A673 (cell line): Measurements from ENCODE around the gene ZFP69B. TPM values are rescaled to one million over a fixed set of nuclear protein-coding genes. Genes with fewer than 3 reads are reported as not detected.

Experiments used
- BruUV-seq: library from RNA; stranded (reverse); fragments of 400-500 nt; replicated peaks from 2 replicates; lab custom pipeline; 2021; lab: Mats Ljungman, UMichigan
- CTCF ChIA-PET: fragments of 300-600 bp; sonication (Branson Sonifier 250); formaldehyde crosslinking; loops from one replicate; lab custom pipeline; 2022; ENCODE audit warnings: antibody characterized with exemption; lab: Charles Lee
- POLR2A ChIA-PET: fragments of 300-600 bp; sonication (Branson Sonifier 250); formaldehyde crosslinking; loops from one replicate; lab custom pipeline; 2022; ENCODE audit warnings: antibody characterized with exemption; ENCODE audit not compliant: low non-redundant PET; lab: Charles Lee
- DNase-seq: peaks from one replicate; pipeline ENCODE4 v3.0.0-alpha.2; 2015; ENCODE audit warnings: low spot score
- H3K27ac ChIP-seq: fragments of 200-600 bp; sonication (generic); 2 replicates; pipeline ENCODE4 v1.5.1; 2016; ENCODE audit warnings: mixed run types, low read depth, mild to moderate bottlenecking, mixed read lengths, antibody characterized with exemption, low read length; ENCODE audit not compliant: poor library complexity, severe bottlenecking
- H3K27me3 ChIP-seq: fragments of 200-600 bp; sonication (generic); replicated peaks from 2 replicates; pipeline ENCODE4 v1.6.1; 2017; ENCODE audit warnings: mixed run types, low read depth, mild to moderate bottlenecking, mixed read lengths, antibody characterized with exemption, low read length; ENCODE audit not compliant: insufficient read depth, poor library complexity
- H3K36me3 ChIP-seq: fragments of 200-600 bp; sonication (generic); 2 replicates; pipeline ENCODE4 v1.6.1; 2016; ENCODE audit warnings: mixed run types, mild to moderate bottlenecking, mixed read lengths, antibody characterized with exemption, low read length; ENCODE audit not compliant: insufficient read depth, poor library complexity, severe bottlenecking
- H3K4me1 ChIP-seq: fragments of 200-600 bp; sonication (generic); 2 replicates; pipeline ENCODE4 v1.6.1; 2017; ENCODE audit warnings: mixed run types, mild to moderate bottlenecking, mixed read lengths, antibody characterized with exemption, low read length; ENCODE audit not compliant: insufficient read depth, poor library complexity, severe bottlenecking
- H3K4me3 ChIP-seq: fragments of 200-600 bp; sonication (generic); 2 replicates; pipeline ENCODE4 v1.5.1; 2016; ENCODE audit warnings: low read depth, mixed run types, mild to moderate bottlenecking, mixed read lengths, low read length; ENCODE audit not compliant: poor library complexity, severe bottlenecking
- H3K9me3 ChIP-seq: fragments of 200-600 bp; sonication (generic); 2 replicates; pipeline ENCODE4 v1.6.1; 2016; ENCODE audit warnings: mixed run types, low read depth, mild to moderate bottlenecking, mixed read lengths, antibody characterized with exemption, low read length; ENCODE audit not compliant: poor library complexity, severe bottlenecking
- CTCF ChIP-seq: fragments of 300-800, 200-600 bp; sonication (generic); conservative IDR thresholded peaks from 2 replicates; pipeline ENCODE4 v1.5.1; 2017; ENCODE audit warnings: low read depth, mild to moderate bottlenecking, antibody characterized with exemption, low read length, moderate library complexity, mixed read lengths
- EZH2 ChIP-seq: fragments of 200-600 bp; sonication (generic); IDR thresholded peaks from 2 replicates; pipeline ENCODE4 v1.6.1; 2017; ENCODE audit warnings: borderline replicate concordance, low read depth, mild to moderate bottlenecking, mixed read lengths, antibody characterized with exemption, low read length; ENCODE audit not compliant: poor library complexity, severe bottlenecking
- intact Hi-C: fragments of 100-400 bp; cut with micrococcal nuclease; formaldehyde crosslinking; loops from one replicate; pipeline ENCODE4 v1.10.0; 2022; ENCODE audit not compliant: unreplicated experiment
- total RNA-seq: library from RNA; stranded (reverse); gene quantifications from 2 replicates; pipeline ENCODE4 v1.2.3, GENCODE V29; 2021

ZFP69B gene
- total RNA-seq, 1 experiment from 2014 or later, result 18.5 TPM

- intact Hi-C loops, result loop anchor here (10.0 kb wide), 2 partner anchors 155 to 325 kb away; partner anchors contain the start of gene ZMPSTE24
- ChIA-PET CTCF (no interaction called here), POLR2A (no interaction called here)
- Histone ChIP-seq H3K27ac (no peak overlapping the region), H3K4me3 (no peak overlapping the region), H3K27me3 (no peaks in the 10 kb centered on the region), H3K9me3 (no peaks in the 10 kb centered on the region), H3K36me3 (peaks cover 36% of the 10 kb centered on the region), H3K4me1 (peaks cover 8% of the 10 kb centered on the region)
- TF ChIP-seq EZH2 (no peak), CTCF (no peak)
- no peak for DNase-seq
- BruUV-seq, result no TSS peak
These were observed 40.8 kb upstream of the ZFP69B start for GRCh38 chr1:40409467-40409866.

GRCh38 chr1:40411294-40411693 is 39.0 kb upstream of the ZFP69B start:
- no peaks in the 10 kb centered on the region for H3K9me3 ChIP-seq
- ChIA-PET CTCF (no interaction called here), POLR2A (no interaction called here)
- H3K36me3 ChIP-seq, result peaks cover 44% of the 10 kb centered on the region
- H3K4me1 ChIP-seq, result no peaks in the 10 kb centered on the region
- intact Hi-C loops, result no loop called here
- DNase-seq, result no peak
- BruUV-seq, result no TSS peak
- no peaks in the 10 kb centered on the region for H3K27me3 ChIP-seq
- no peak overlapping the region for H3K4me3 ChIP-seq
- TF ChIP-seq CTCF (no peak), EZH2 (no peak)
- H3K27ac ChIP-seq, result no peak overlapping the region

GRCh38 chr1:40411843-40412242 is 38.4 kb upstream of the ZFP69B start:
- Histone ChIP-seq H3K4me1 (no peaks in the 10 kb centered on the region), H3K9me3 (no peaks in the 10 kb centered on the region), H3K36me3 (peaks cover 50% of the 10 kb centered on the region), H3K27me3 (no peaks in the 10 kb centered on the region), H3K4me3 (no peak overlapping the region), H3K27ac (no peak overlapping the region)
- BruUV-seq, result no TSS peak
- CTCF ChIA-PET, result no interaction called here
- TF ChIP-seq CTCF, result no peak
- TF ChIP-seq EZH2, result no peak
- intact Hi-C loops, result no loop called here
- no peak for DNase-seq
- POLR2A ChIA-PET, result no interaction called here
